HG03439 (cell line): ENCODE measurements around the gene KRTAP20-4.

Experiments
- ATAC-seq: cut with Tn5 transposase; IDR thresholded peaks from one replicate; pipeline ENCODE4 v1.9.1; 2021; ENCODE audit warnings: mild to moderate bottlenecking, moderate library complexity; ENCODE audit not compliant: unreplicated experiment

KRTAP20-4 gene

GRCh38 chr21:30646904-30647414 is 26.5 kb downstream of the KRTAP20-4 start:
- no peak for ATAC-seq

GRCh38 chr21:30652891-30653290 is 32.5 kb downstream of the KRTAP20-4 start:
- ATAC-seq = no peak

GRCh38 chr21:30668776-30669175 is 48.3 kb downstream of the KRTAP20-4 start:
- ATAC-seq = no peak
